A549 (cell line): Measurements from ENCODE around the gene TREML1. TPM values are rescaled to one million over a fixed set of nuclear protein-coding genes. Genes with fewer than 3 reads are reported as not detected.
"Not testable (repeated sequence)": the region's sequence is repeated elsewhere in the genome, so short reads cannot be mapped to it uniquely, and the experiment has no call there.

Experiments
- ATAC-seq, 2 experiments: fragments of 200-7000 bp in 1 of 2; fragments of >200 bp in 1 of 2; cut with Nextera tagmentation in 1 of 2; cut with Tn5 transposase in 1 of 2; 3 replicates each; pipeline versions ENCODE4 v1.8.0 to v1.9.1; 2018 to 2020; ENCODE audit warnings: mild to moderate bottlenecking in 1 of 2, moderate library complexity in 1 of 2
- CTCF ChIA-PET: fragments of 300-600 bp; sonication (Branson Sonifier 250); formaldehyde crosslinking; extraction: SDS; loops from one replicate; lab custom pipeline; 2021; ENCODE audit warnings: antibody characterized with exemption, inconsistent platforms; lab: Yijun Ruan, JAX
- POLR2A ChIA-PET: fragments of 350-600 bp; formaldehyde crosslinking; extraction: SDS; loops from one replicate; lab custom pipeline; 2021; ENCODE audit warnings: antibody characterized with exemption, inconsistent platforms; lab: Yijun Ruan, JAX
- DNase-seq, 2 experiments: peaks; one replicate each; pipeline versions ENCODE4 v3.0.0 to v3.0.0-alpha.2; 2011 to 2016; ENCODE audit warnings: low read depth in 1 of 2, low spot score in 1 of 2
- FAIRE-seq: peaks from 2 replicates; lab custom pipeline; 2011; peaks lifted over from hg19 to GRCh38; lab: Jason Lieb, UNC
- H3K27ac ChIP-seq, 2 experiments: fragments of >200 bp; sonication (Bioruptor Twin); formaldehyde crosslinking; 3 replicates each; pipeline ENCODE4 v1.5.1; 2016 to 2017
- H3K4me1 ChIP-seq: fragments of >200 bp; sonication (Bioruptor Twin); formaldehyde crosslinking; 3 replicates; pipeline ENCODE4 v1.6.1; 2016
- H3K4me2 ChIP-seq: fragments of >200 bp; sonication (Bioruptor Twin); formaldehyde crosslinking; 3 replicates; pipeline ENCODE4 v1.6.1; 2016
- H3K4me3 ChIP-seq: fragments of >200 bp; sonication (Bioruptor Twin); formaldehyde crosslinking; 3 replicates; pipeline ENCODE4 v1.5.1; 2016
- H3K9me3 ChIP-seq: fragments of >200 bp; sonication (Bioruptor Twin); formaldehyde crosslinking; 3 replicates; pipeline ENCODE4 v1.6.1; 2016
- BHLHE40 ChIP-seq: IDR thresholded peaks from 2 replicates; pipeline ENCODE4 v1.6.1; 2012; ENCODE audit warnings: low read depth, low read length, inconsistent platforms
- CBX2 ChIP-seq: fragments of 200-600 bp; sonication (generic); IDR thresholded peaks from 2 replicates; pipeline ENCODE4 v1.6.1; 2016; ENCODE audit warnings: low read depth, mild to moderate bottlenecking, borderline replicate concordance
- CHD2 ChIP-seq: fragments of 150-350 bp; IDR thresholded peaks from 2 replicates; pipeline ENCODE4 v1.6.1; 2014; ENCODE audit warnings: low read length; ENCODE audit not compliant: partially characterized antibody
- CHD4 ChIP-seq: fragments of 200-600 bp; sonication (generic); IDR thresholded peaks from 2 replicates; pipeline ENCODE4 v1.6.1; 2016; ENCODE audit warnings: antibody characterized with exemption, mild to moderate bottlenecking, borderline replicate concordance
- CTCF ChIP-seq: fragments of >200 bp; sonication (Bioruptor Twin); formaldehyde crosslinking; IDR thresholded peaks from 3 replicates; pipeline ENCODE4 v1.5.1; 2016
- EP300 ChIP-seq, 2 experiments: fragments of >200 bp; sonication (Bioruptor Twin); formaldehyde crosslinking; IDR thresholded peaks; 2 replicates in 1 of 2; 3 replicates in 1 of 2; pipeline ENCODE4 v1.6.1; 2016 to 2017
- ESRRA ChIP-seq: fragments of 150-350 bp; IDR thresholded peaks from 2 replicates; pipeline ENCODE4 v1.6.1; 2014; ENCODE audit warnings: mild to moderate bottlenecking, low read length, borderline replicate concordance
- FOXS1 ChIP-seq: fragments of 250-450 bp; sonication (Bioruptor Pico); IDR thresholded peaks from 2 replicates; pipeline ENCODE4 v1.5.0; 2020; ENCODE audit warnings: mild to moderate bottlenecking, moderate library complexity
- HDAC2 ChIP-seq: fragments of 200-600 bp; sonication (generic); IDR thresholded peaks from 2 replicates; pipeline ENCODE4 v1.6.1; 2016
- HOXB13 ChIP-seq: fragments of 250-450 bp; sonication (Bioruptor Pico); IDR thresholded peaks from 2 replicates; pipeline ENCODE4 v1.5.0; 2020; ENCODE audit warnings: low read depth, mild to moderate bottlenecking, moderate library complexity
- JUN ChIP-seq, 2 experiments: fragments of >200 bp; sonication (Bioruptor Twin); formaldehyde crosslinking; IDR thresholded peaks; 2 replicates in 1 of 2; 3 replicates in 1 of 2; pipeline ENCODE4 v1.6.1; 2016 to 2017
- JUNB ChIP-seq: fragments of >200 bp; sonication (Bioruptor Twin); formaldehyde crosslinking; IDR thresholded peaks from 2 replicates; pipeline ENCODE4 v1.6.1; 2016
- KDM1A ChIP-seq: fragments of 200-600 bp; sonication (generic); IDR thresholded peaks from 2 replicates; pipeline ENCODE4 v1.6.1; 2016; ENCODE audit warnings: low read depth, mild to moderate bottlenecking
- MAFK ChIP-seq: fragments of 450-650 bp; IDR thresholded peaks from 2 replicates; pipeline ENCODE4 v1.6.1; 2014; ENCODE audit not compliant: partially characterized antibody
- MAZ ChIP-seq: fragments of 150-350 bp; IDR thresholded peaks from 2 replicates; pipeline ENCODE4 v1.6.1; 2014; ENCODE audit warnings: antibody characterized with exemption, low read depth, low read length, borderline replicate concordance
- MYC ChIP-seq: IDR thresholded peaks from 2 replicates; pipeline ENCODE4 v1.6.1; 2012; ENCODE audit warnings: mild to moderate bottlenecking, inconsistent platforms, low read length, improper control_type of control experiment, borderline replicate concordance
- NFE2L2 ChIP-seq: fragments of 150-350 bp; conservative IDR thresholded peaks from 2 replicates; pipeline ENCODE4 v1.6.1; 2014; ENCODE audit warnings: low read length
- NPAS2 ChIP-seq: fragments of 250-450 bp; sonication (Bioruptor Pico); IDR thresholded peaks from 2 replicates; pipeline ENCODE4 v1.8.0; 2022; ENCODE audit warnings: mild to moderate bottlenecking, moderate library complexity, borderline replicate concordance
- NR3C1 ChIP-seq: fragments of >200 bp; sonication (Bioruptor Twin); formaldehyde crosslinking; IDR thresholded peaks from 3 replicates; pipeline ENCODE4 v1.6.1; 2017
- POLR2AphosphoS2 ChIP-seq: conservative IDR thresholded peaks from 2 replicates; pipeline ENCODE4 v1.6.1; 2012; ENCODE audit warnings: low read length, improper control_type of control experiment, inconsistent platforms
- RAD21 ChIP-seq, 2 experiments: fragments of >200 bp in 1 of 2; sonication (Bioruptor Twin) in 1 of 2; formaldehyde crosslinking in 1 of 2; IDR thresholded peaks in 1 of 2; conservative IDR thresholded peaks in 1 of 2; 2 replicates in 1 of 2; 3 replicates in 1 of 2; pipeline ENCODE4 v1.6.1; 2012 to 2018; ENCODE audit warnings: inconsistent platforms in 1 of 2
- RARB ChIP-seq: fragments of 250-450 bp; sonication (Bioruptor Pico); IDR thresholded peaks from 2 replicates; pipeline ENCODE4 v1.8.0; 2021; ENCODE audit warnings: mild to moderate bottlenecking, moderate library complexity
- RCOR1 ChIP-seq: fragments of 150-350 bp; IDR thresholded peaks from 2 replicates; pipeline ENCODE4 v1.6.1; 2014; ENCODE audit warnings: antibody characterized with exemption, low read length, low read depth
- ZC3H11A ChIP-seq: fragments of 450-650 bp; IDR thresholded peaks from 2 replicates; pipeline ENCODE4 v1.6.1; 2014; ENCODE audit warnings: antibody characterized with exemption, mild to moderate bottlenecking
- ZNF302 ChIP-seq: fragments of 250-450 bp; sonication (Bioruptor Pico); IDR thresholded peaks from 2 replicates; pipeline ENCODE4 v1.9.0; 2021; ENCODE audit warnings: inconsistent platforms, mild to moderate bottlenecking, moderate library complexity
- ZSCAN20 ChIP-seq: fragments of 250-450 bp; sonication (Bioruptor Pico); IDR thresholded peaks from 2 replicates; pipeline ENCODE4 v1.8.0; 2022; ENCODE audit warnings: mild to moderate bottlenecking, moderate library complexity
- WGBS: methylation state at CpG from one replicate; pipeline ENCODE4 v1.1.6; 2017; ENCODE audit errors: missing lambda C conversion rate; 5-methylcytosine and 5-hydroxymethylcytosine counted together
- polyA plus RNA-seq, 4 experiments: library from polyadenylated mRNA; depleted of rRNA in 3 of 4; stranded (reverse); fragments of >200 nt; fragmentation: RNase III in 1 of 4; extraction: RNeasy Plus Mini Kit Qiagen cat#74134 plus additional on column Dnase treatment in 1 of 4; gene quantifications; 2 replicates in 3 of 4; 3 replicates in 1 of 4; pipeline ENCODE4 v1.2.3, GENCODE V29; 2011 to 2017
- TF ChIP-seq, protein P1 (sequence below): IDR thresholded peaks from 2 replicates; pipeline ENCODE4 v1.6.1; 2012
- TF ChIP-seq, protein P2 (sequence below): fragments of 250-450 bp; sonication (Bioruptor Pico); IDR thresholded peaks from 2 replicates; pipeline ENCODE4 v1.5.0; 2020; ENCODE audit warnings: low read depth, mild to moderate bottlenecking, moderate library complexity

The TREML1 gene
- polyA plus RNA-seq, 2 of the 4 experiments (the other 2 are of a cell fraction): not detected

DNA sequence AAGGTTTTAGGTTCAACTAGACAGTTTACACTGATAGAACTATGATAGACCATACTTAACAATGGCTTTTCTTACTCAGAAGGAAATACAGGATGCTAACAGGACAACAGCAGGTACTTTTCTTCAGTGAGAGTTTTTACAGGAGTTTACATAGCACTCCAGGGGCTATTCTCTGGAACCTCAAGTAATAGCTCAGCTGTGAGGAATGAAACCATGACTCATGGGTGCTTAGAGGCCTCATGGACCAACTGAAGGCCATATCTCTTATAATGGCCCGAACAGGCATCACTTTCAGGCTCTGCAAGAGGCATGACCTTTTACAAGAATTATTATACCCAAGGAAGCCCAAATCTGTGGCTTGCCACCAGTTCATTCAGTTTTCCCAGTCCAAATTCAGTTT is 31.8 kb downstream of the TREML1 start:
- ATAC-seq: no peak
- CTCF ChIA-PET: no interaction called here

DNA sequence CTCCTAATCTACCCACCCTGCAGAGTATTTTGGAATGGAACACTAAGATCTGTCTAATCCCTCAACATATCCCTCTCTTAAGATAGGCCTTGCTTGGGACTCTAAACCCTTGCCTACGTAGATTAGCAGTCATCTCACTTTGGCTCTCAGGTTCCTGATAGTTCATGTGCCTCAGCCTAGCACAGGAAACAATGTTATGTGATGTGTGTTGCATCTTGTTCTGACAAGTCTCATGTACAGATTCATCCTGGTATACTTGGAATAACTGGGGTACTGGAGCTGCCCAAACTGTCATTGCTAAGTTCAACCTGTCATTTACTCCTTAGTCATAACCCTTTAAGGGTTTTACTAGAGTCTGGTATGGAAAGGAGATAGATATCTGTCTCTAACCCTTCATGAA is 34.1 kb downstream of the TREML1 start:
- WGBS: 83% methylated on average over 1 of the region's 1 CpG
- FAIRE-seq (no peak), ATAC-seq (no peak)

More for the DNA sequence above, 31.8 kb downstream of the TREML1 start:
- FAIRE-seq (no peak), DNase-seq (no peak)
- TF ChIP-seq MAZ (no peak), CHD4 (no peak), NFE2L2 (no peak), CTCF (no peak), CBX2 (no peak), ESRRA (no peak), POLR2AphosphoS2 (no peak)
- WGBS: 62% methylated on average over 1 of the region's 1 CpG
- POLR2A ChIA-PET: no interaction called here
- H3K4me2 ChIP-seq: no peak overlapping the region
- no peak overlapping the region for H3K27ac ChIP-seq
- no peaks in the 10 kb centered on the region for H3K4me1 ChIP-seq
- no peaks in the 10 kb centered on the region for H3K9me3 ChIP-seq
- no peak overlapping the region for H3K4me3 ChIP-seq

DNA sequence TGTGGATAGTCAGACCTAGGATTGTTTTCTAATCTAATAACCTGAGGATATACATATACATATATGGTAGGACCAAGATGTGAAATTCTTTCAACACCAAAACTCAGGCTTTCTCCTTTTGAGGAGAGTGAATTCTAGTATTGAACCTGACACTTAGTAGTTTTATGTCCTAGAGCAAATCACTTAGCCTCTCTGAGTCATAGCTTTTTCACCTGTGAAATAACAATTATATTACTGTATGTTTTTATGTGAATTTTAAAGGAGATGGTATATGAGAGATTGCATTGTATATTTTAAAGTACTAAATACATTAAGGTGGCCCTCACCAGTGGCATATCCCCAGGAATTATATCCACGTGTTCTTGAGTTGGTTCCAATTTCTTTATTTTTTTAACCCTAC is 34.6 kb downstream of the TREML1 start:
- ATAC-seq (no peak), FAIRE-seq (no peak)
- POLR2A ChIA-PET: no interaction called here
- TF ChIP-seq MYC (no peak), NPAS2 (no peak), JUNB (no peak), CHD2 (no peak), HDAC2 (no peak), ZNF302 (no peak), EP300 (IDR thresholded peaks at IDR 0.05) (no peak)
- TF ChIP-seq, protein P1, sequence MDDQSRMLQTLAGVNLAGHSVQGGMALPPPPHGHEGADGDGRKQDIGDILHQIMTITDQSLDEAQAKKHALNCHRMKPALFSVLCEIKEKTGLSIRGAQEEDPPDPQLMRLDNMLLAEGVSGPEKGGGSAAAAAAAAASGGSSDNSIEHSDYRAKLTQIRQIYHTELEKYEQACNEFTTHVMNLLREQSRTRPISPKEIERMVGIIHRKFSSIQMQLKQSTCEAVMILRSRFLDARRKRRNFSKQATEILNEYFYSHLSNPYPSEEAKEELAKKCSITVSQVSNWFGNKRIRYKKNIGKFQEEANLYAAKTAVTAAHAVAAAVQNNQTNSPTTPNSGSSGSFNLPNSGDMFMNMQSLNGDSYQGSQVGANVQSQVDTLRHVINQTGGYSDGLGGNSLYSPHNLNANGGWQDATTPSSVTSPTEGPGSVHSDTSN: no peak
- TF ChIP-seq, all 56 proteins: peak for 0
- no peaks in the 10 kb centered on the region for H3K9me3 ChIP-seq
- CTCF ChIA-PET: no interaction called here
- H3K4me1 ChIP-seq: no peaks in the 10 kb centered on the region
- no peak overlapping the region for H3K27ac ChIP-seq
- no peak for DNase-seq
- no peak overlapping the region for H3K4me2 ChIP-seq
- no peak overlapping the region for H3K4me3 ChIP-seq
- WGBS: 54% methylated on average over 1 of the region's 1 CpG

More for the DNA sequence above, 34.1 kb downstream of the TREML1 start:
- H3K4me1 ChIP-seq: no peaks in the 10 kb centered on the region
- H3K9me3 ChIP-seq: no peaks in the 10 kb centered on the region
- no peak for DNase-seq
- no peak overlapping the region for H3K27ac ChIP-seq
- POLR2A ChIA-PET: no interaction called here
- H3K4me2 ChIP-seq: no peak overlapping the region
- no peak for TF ChIP-seq BHLHE40
- TF ChIP-seq JUNB: no peak
- no peak for TF ChIP-seq CTCF
- no peak for TF ChIP-seq RCOR1
- TF ChIP-seq RAD21 (conservative IDR thresholded peaks at IDR 0.05 in 1 of 2, IDR thresholded peaks at IDR 0.05 in 1 of 2): no peak
- no peak for TF ChIP-seq HOXB13
- TF ChIP-seq ZSCAN20: no peak
- no peak for TF ChIP-seq ZC3H11A
- TF ChIP-seq ESRRA: no peak
- no peak for TF ChIP-seq FOXS1 (CRISPR knock-in tag)
- TF ChIP-seq, protein P2, sequence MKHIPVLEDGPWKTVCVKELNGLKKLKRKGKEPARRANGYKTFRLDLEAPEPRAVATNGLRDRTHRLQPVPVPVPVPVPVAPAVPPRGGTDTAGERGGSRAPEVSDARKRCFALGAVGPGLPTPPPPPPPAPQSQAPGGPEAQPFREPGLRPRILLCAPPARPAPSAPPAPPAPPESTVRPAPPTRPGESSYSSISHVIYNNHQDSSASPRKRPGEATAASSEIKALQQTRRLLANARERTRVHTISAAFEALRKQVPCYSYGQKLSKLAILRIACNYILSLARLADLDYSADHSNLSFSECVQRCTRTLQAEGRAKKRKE: no peak
- no peak for TF ChIP-seq MAFK
- TF ChIP-seq NFE2L2: no peak
- TF ChIP-seq RARB (CRISPR knock-in tag): no peak
- no peak for TF ChIP-seq KDM1A
- no peak for TF ChIP-seq ZNF302
- TF ChIP-seq JUN (IDR thresholded peaks at IDR 0.05): no peak
- TF ChIP-seq NR3C1: no peak
- TF ChIP-seq, all 56 proteins: peak for 0
- CTCF ChIA-PET: no interaction called here
- no peak overlapping the region for H3K4me3 ChIP-seq

GRCh38 chr6:41115027-41115426 is 39.1 kb downstream of the TREML1 start:
- H3K9me3 ChIP-seq, POLR2A ChIA-PET, CTCF ChIA-PET, H3K4me1 ChIP-seq, DNase-seq, H3K4me2 ChIP-seq, ATAC-seq, H3K27ac ChIP-seq, FAIRE-seq, H3K4me3 ChIP-seq: not testable (repeated sequence)
- 70% methylated on average over 2 of the region's 2 CpGs for WGBS
